Activated CD8-positive, alpha-beta memory T cell treated with anti-CD3 and anti-CD28 coated beads for 1 hour (primary cell): ENCODE data around the gene EMILIN2.

Source experiments
- DNase-seq, 2 donors: peaks; one replicate each; pipeline ENCODE4 v3.0.0-alpha.2; 2020; ENCODE audit warnings: low read depth in 1 of 2; ENCODE audit errors: extremely low read depth in 1 of 2

Gene EMILIN2

GRCh38 chr18:2897448-2898185, 50.8 kb downstream of the EMILIN2 start:
- no peak for DNase-seq

GRCh38 chr18:2898186-2898640, 51.4 kb downstream of the EMILIN2 start:
- DNase-seq = no peak

- DNase-seq = no peak
Observed at GRCh38 chr18:2900684-2901422, 54.0 kb downstream of the EMILIN2 start.

GRCh38 chr18:2901423-2901985, 54.7 kb downstream of the EMILIN2 start:
- DNase-seq = no peak

- no peak for DNase-seq
Observed at GRCh38 chr18:2902327-2902726, 55.5 kb downstream of the EMILIN2 start.

GRCh38 chr18:2903006-2903405, 56.2 kb downstream of the EMILIN2 start:
- DNase-seq = no peak

- DNase-seq = no peak
Observed at GRCh38 chr18:2905854-2906703, 59.3 kb downstream of the EMILIN2 start.

- DNase-seq = peak in 1 of 2 donors; percentile 19
Observed at GRCh38 chr18:2906704-2907549, 60.1 kb downstream of the EMILIN2 start.

- DNase-seq = no peak
Observed at GRCh38 chr18:2907550-2908135, 60.8 kb downstream of the EMILIN2 start.

- DNase-seq = no peak
Observed at GRCh38 chr18:2908166-2908945, 61.5 kb downstream of the EMILIN2 start.

GRCh38 chr18:2908946-2909335, 62.1 kb downstream of the EMILIN2 start:
- DNase-seq = no peak

- DNase-seq = no peak
Observed at GRCh38 chr18:2909431-2910140, 62.8 kb downstream of the EMILIN2 start.

GRCh38 chr18:2910261-2910660, 63.5 kb downstream of the EMILIN2 start:
- no peak for DNase-seq

GRCh38 chr18:2910751-2911425, 64.1 kb downstream of the EMILIN2 start:
- DNase-seq = no peak

GRCh38 chr18:2911533-2911932, 64.7 kb downstream of the EMILIN2 start:
- DNase-seq = no peak

GRCh38 chr18:2912357-2913299, 65.8 kb downstream of the EMILIN2 start:
- DNase-seq = no peak
